GM06990 (cell line): ENCODE data around the gene NOP53.
A peak's percentile ranks its signal among the peaks of the same experiment; 100 is the strongest.

Experiments
- DNase-seq: peaks from one replicate; pipeline ENCODE4 v3.0.0-alpha.2; 2011; ENCODE audit not compliant: insufficient read length; ENCODE audit errors: extremely low read depth
- H3K27me3 ChIP-seq: replicated peaks from 2 replicates; pipeline ENCODE4 v1.6.0; 2011; ENCODE audit warnings: low read length; ENCODE audit not compliant: control insufficient read depth, insufficient read depth
- H3K36me3 ChIP-seq: 2 replicates; pipeline ENCODE4 v1.5.1; 2011; ENCODE audit warnings: low read length; ENCODE audit not compliant: control insufficient read depth, insufficient read depth
- H3K4me3 ChIP-seq: replicated peaks from 2 replicates; pipeline ENCODE4 v1.5.1; 2011; ENCODE audit warnings: low read depth, mild to moderate bottlenecking, control low read depth, low read length
- TF ChIP-seq, protein P1 (sequence below): IDR thresholded peaks from 2 replicates; pipeline ENCODE4 v1.5.1; 2011; ENCODE audit warnings: low read length, control low read depth, mild to moderate bottlenecking, inconsistent platforms; ENCODE audit not compliant: insufficient read depth, poor library complexity, severe bottlenecking

NOP53 gene

DNA sequence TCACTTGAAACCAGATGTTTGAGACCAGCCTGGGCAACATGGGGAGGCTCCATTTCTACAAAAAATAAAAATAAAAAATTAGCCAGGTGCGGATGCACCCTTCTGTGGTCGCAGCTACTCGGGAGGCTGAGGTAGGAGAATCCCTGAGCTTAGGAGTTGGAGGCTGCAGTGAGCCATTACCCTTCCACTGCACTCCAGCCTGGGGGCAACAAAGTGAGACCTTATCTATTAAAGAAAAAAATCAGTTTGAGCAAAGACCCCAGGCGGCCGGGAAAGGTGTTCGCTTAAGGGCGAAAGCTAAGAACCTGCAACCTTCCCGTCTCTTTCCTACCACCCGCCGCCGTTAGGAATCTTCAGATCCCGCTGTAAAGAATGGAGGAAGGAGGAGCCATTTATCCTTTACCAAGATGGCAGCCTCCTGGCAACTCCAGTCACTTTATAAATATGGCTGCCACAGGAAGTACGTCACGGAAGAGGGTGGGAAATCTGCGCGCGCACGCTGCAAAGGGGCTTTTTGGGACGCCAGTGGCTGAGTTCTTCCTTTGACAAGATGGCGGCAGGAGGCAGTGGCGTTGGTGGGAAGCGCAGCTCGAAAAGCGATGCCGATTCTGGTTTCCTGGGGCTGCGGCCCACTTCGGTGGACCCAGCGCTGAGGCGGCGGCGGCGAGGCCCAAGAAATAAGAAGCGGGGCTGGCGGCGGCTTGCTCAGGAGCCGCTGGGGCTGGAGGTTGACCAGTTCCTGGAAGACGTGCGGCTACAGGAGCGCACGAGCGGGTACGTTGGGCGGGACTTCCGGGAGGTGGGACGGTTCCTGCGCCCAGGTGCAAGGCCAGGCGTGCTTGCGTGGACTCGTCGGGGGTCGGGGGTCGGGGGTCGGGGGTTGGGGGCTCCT lies at the start of gene NOP53:
TSS of gene NOP53 (plus strand) at position 537 of the 892 bp plus-strand sequence. CDS start at position 551, 14 bp downstream.
- H3K27me3 ChIP-seq, result no peaks in the 10 kb centered on the region
- H3K4me3 ChIP-seq, result peak within 1 kb of the TSS; percentile 83
- peaks cover 6% of the 10 kb centered on the region for H3K36me3 ChIP-seq
- DNase-seq, result peak; percentile 93
- TF ChIP-seq, protein P1, sequence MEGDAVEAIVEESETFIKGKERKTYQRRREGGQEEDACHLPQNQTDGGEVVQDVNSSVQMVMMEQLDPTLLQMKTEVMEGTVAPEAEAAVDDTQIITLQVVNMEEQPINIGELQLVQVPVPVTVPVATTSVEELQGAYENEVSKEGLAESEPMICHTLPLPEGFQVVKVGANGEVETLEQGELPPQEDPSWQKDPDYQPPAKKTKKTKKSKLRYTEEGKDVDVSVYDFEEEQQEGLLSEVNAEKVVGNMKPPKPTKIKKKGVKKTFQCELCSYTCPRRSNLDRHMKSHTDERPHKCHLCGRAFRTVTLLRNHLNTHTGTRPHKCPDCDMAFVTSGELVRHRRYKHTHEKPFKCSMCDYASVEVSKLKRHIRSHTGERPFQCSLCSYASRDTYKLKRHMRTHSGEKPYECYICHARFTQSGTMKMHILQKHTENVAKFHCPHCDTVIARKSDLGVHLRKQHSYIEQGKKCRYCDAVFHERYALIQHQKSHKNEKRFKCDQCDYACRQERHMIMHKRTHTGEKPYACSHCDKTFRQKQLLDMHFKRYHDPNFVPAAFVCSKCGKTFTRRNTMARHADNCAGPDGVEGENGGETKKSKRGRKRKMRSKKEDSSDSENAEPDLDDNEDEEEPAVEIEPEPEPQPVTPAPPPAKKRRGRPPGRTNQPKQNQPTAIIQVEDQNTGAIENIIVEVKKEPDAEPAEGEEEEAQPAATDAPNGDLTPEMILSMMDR, result no peak

DNA sequence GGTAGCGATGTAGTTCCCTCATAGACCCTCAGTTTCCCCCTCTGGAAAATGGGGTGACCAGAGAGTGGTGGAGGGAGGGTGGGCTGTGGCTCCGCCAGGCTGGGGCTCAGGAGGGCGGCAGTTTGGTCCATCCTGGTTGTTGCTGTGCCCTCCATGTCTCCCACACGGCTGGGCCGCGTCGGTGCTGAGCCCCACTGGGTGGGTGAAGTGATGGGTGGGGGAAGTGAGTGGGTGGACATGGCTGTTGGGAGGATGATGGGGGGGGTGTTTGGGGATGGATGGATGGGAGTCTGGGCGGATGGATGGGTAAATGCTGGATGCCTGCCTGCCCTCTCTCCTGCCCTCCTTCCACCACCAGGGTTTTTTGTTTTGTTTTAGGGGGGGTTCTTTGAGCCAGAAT lies 48.7 kb upstream of the NOP53 start:
- no peaks in the 10 kb centered on the region for H3K27me3 ChIP-seq
- no peak overlapping the region for H3K4me3 ChIP-seq
- no peak for DNase-seq
- TF ChIP-seq, protein P1, result no peak
- H3K36me3 ChIP-seq, result peaks cover 7% of the 10 kb centered on the region

DNA sequence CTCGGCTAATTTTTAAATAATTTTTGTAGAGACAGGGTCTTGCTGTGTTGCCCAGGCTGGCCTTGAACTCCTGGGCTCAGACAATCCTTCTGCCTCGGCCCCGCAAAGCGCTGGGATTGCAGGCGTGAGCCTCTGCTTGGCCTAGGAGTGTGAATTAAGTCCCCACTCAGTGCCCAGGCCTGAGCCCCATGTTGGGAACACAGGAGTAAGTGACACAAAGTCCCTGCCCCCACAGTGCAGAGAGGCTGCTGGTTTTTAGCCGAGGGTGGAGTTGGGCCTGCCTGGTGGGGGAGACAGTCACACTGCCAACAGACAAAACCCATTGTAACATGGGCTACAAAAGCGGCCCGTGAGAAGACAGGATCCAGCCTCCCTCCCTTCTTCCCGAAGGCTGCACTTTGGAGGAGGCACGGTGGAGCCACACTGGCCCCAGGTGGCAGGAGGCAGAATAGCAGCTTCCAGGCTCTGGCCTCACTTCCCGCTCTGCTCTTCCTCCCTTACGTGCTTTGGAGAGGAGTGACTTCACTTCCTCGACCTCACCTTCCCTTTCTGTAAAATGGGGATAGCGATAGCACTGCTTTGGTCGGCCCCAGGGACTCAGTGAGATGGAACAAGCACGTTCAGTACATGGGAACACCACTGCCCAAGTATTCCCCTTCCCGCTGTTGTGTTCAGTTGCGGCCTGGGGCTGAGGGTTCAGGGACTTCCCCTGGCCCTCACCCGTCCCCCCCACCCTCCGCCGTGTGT lies 47.3 kb upstream of the NOP53 start:
- no peak overlapping the region for H3K4me3 ChIP-seq
- TF ChIP-seq, protein P1, result peak; percentile 99
- peaks cover 7% of the 10 kb centered on the region for H3K36me3 ChIP-seq
- peak; percentile 63 for DNase-seq
- no peaks in the 10 kb centered on the region for H3K27me3 ChIP-seq

DNA sequence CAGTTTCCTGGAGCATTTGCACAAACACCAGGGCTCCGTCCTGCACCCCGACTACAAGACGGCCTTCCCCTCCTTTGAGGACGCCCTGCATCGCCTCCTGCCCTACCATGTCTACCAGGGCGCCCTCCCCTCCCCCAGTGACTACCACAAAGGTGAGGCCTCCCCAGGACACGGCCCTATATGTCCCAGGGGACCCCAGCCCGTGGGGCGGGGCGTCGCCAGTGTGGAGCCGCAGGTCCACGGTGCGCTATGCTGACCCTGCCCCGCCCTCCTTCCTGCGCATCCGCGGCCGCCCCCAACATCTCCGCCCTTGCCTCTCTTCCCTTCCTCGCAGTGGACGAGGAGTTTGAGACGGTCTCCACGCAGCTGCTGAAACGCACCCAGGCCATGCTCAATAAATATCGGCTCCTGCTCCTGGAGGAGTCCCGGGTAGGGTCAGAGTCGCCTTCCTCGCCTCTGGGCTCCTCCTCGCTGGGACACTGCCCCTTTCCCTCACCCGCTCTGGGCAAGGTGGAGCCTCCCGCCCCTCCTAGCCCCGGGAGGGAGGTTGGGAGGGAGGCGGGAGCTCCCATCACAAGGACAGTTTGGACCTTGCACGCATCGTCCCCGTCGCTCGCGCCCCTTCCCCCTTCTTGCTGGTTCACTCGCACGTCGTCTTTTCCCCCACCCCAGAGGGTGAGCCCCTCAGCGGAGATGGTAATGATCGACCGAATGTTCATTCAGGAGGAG lies 46.6 kb upstream of the NOP53 start:
- H3K4me3 ChIP-seq, result no peak overlapping the region
- no peaks in the 10 kb centered on the region for H3K27me3 ChIP-seq
- H3K36me3 ChIP-seq, result peaks cover 7% of the 10 kb centered on the region
- TF ChIP-seq, protein P1, result no peak
- DNase-seq, result no peak

DNA sequence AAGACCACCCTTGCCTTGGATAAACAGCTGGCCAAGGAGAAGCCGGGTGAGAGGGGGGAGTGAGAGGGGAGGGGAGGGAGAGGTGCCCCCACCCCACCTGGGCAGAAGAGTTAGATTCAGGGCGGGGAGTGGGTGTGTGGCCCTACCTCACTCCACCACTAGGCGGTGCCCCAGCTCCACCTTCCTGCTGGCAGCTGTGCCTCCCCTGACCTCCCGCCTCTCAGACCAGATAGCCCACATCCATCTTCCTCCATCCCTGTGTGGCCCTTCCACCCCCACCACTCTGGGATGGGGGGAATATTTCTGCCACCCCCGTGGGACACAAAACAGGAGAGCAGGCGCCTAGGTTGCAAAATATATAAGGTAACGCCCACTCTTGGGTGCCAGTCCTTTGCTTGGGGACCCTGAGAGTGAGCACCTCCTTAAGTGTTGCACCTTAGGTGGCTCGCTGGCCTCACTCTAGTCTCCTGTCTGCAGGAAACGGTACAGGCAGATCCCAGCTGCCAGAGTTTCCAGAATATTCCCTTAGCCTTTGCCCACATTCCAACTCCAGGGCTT lies 45.9 kb upstream of the NOP53 start:
- peak; percentile 45 for DNase-seq
- Histone ChIP-seq H3K27me3 (no peaks in the 10 kb centered on the region), H3K36me3 (peaks cover 7% of the 10 kb centered on the region), H3K4me3 (no peak overlapping the region)
- TF ChIP-seq, protein P1, result peak; percentile 95
